Measurements from ENCODE around the gene KIF23. TPM values are rescaled to one million over a fixed set of nuclear protein-coding genes. Genes with fewer than 3 reads are reported as not detected.

Gene KIF23
- polyA plus RNA-seq, 1 donor (not counting 4 experiments of a cell fraction or from before 2014, with no cell fraction given), result 28.8 TPM

DNA sequence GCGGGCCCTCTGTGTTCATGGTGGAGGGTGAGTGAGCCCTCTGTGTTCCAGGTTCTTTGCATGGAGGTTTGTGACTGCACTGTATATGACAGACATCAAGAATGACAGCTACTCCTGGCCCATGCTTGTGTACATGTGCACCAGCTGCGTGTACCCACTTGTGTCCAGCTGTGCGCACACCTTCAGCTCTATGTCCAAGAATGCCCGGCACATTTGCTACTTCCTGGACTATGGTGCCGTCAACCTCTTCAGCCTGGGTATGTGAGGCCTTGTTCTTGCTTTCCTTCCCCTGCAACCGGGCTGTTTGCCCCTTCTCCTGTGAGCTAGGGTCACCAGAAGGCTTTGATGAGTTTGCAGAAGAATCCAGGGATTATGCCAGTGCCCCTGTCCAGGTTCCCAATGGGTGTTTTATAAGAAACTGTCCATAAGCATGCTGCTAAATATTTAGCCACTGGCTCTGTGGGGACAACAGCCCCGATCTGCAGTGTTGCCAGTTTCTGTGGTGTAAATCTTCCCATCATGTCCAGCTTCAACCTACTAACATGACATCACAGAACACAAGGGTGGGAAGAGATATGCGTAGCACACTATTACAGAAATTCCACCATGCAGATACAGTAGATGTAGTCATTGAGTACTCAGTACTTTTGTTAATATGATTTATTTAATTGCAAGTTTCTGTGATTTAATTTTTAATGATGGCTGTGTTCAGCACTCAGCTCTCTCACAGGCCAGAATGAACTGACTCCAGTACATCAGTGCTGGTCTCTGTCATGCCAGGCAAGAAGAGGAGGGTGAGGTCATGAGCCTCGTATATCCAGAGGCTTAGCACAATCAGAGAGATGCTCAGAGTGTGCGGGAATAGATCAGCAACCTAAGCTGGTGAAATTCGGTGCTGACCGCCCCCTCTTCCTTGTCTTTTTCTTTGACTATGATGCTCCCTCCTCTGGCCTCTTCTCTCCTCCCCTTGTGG, 29.2 kb upstream of the KIF23 start:
- H3K79me2 ChIP-seq (ENCODE audit: control insufficient read depth, insufficient read depth, low read length), result no peaks in the 10 kb centered on the region
- H3K4me1 ChIP-seq (ENCODE audit: control insufficient read depth, extremely low read depth, insufficient read depth, low read length), result peaks cover 12% of the 10 kb centered on the region
- H3K36me3 ChIP-seq (ENCODE audit: control insufficient read depth in 2 of 2, extremely low read depth in 1 of 2, insufficient read depth in 2 of 2, low read length in 2 of 2), result no peaks in the 10 kb centered on the region
- no peak overlapping the region for H2AFZ ChIP-seq (ENCODE audit: control insufficient read depth, low read length)
- peaks cover 3% of the 10 kb centered on the region for H3K9me1 ChIP-seq (ENCODE audit: control insufficient read depth, extremely low read depth, insufficient read depth, low read length)
- peaks cover 6% of the 10 kb centered on the region for H3K27me3 ChIP-seq (ENCODE audit: control insufficient read depth, extremely low read depth, insufficient read depth, low read length)
- no peak for DNase-seq (ENCODE audit: low read depth, low spot score)
- H3K4me3 ChIP-seq (ENCODE audit: control insufficient read depth in 2 of 3, extremely low read depth in 1 of 3, insufficient read depth in 2 of 3, low read depth in 1 of 3, low read length in 3 of 3), result no peak overlapping the region
- H3K9ac ChIP-seq (ENCODE audit: control insufficient read depth, extremely low read depth, insufficient read depth, low read length), result no peak overlapping the region
- no peak for FAIRE-seq
- H3K9me3 ChIP-seq (ENCODE audit: control insufficient read depth, low read depth, low read length), result no peaks in the 10 kb centered on the region
- no peak overlapping the region for H3K27ac ChIP-seq (ENCODE audit: control insufficient read depth, insufficient read depth, low read length)
- no peak overlapping the region for H3K4me2 ChIP-seq (ENCODE audit: control insufficient read depth, extremely low read depth, insufficient read depth, low read depth, low read length)
- dilution Hi-C loops (cut with MboI; ENCODE audit: extremely low pct_ligation_motif_present, low sequenced_read_pairs), result no loop called here
- TF ChIP-seq CTCF (optimal IDR thresholded peaks at IDR 0.05 in 1 of 3, IDR thresholded peaks at IDR 0.05 in 1 of 3, conservative IDR thresholded peaks at IDR 0.05 in 1 of 3; ENCODE audit: extremely low read depth in 1 of 3, insufficient read depth in 2 of 3, low read length in 3 of 3), result no peak
- no peak for TF ChIP-seq EZH2 (IDR thresholded peaks at IDR 0.05; ENCODE audit: low read length)
- no peaks in the 10 kb centered on the region for H4K20me1 ChIP-seq (ENCODE audit: control insufficient read depth, extremely low read depth, insufficient read depth, low read length)

GRCh38 chr15:69385831-69386230, 28.3 kb upstream of the KIF23 start:
- peaks cover 17% of the 10 kb centered on the region for H3K4me1 ChIP-seq (ENCODE audit: control insufficient read depth, extremely low read depth, insufficient read depth, low read length)
- H3K4me3 ChIP-seq (ENCODE audit: control insufficient read depth in 2 of 3, extremely low read depth in 1 of 3, insufficient read depth in 2 of 3, low read depth in 1 of 3, low read length in 3 of 3), result no peak overlapping the region
- no peak for FAIRE-seq
- no peak for TF ChIP-seq EZH2 (IDR thresholded peaks at IDR 0.05; ENCODE audit: low read length)
- TF ChIP-seq CTCF (optimal IDR thresholded peaks at IDR 0.05 in 1 of 3, IDR thresholded peaks at IDR 0.05 in 1 of 3, conservative IDR thresholded peaks at IDR 0.05 in 1 of 3; ENCODE audit: extremely low read depth in 1 of 3, insufficient read depth in 2 of 3, low read length in 3 of 3), result no peak
- no peak overlapping the region for H3K4me2 ChIP-seq (ENCODE audit: control insufficient read depth, extremely low read depth, insufficient read depth, low read depth, low read length)
- H3K27me3 ChIP-seq (ENCODE audit: control insufficient read depth, extremely low read depth, insufficient read depth, low read length), result peaks cover 5% of the 10 kb centered on the region
- H3K27ac ChIP-seq (ENCODE audit: control insufficient read depth, insufficient read depth, low read length), result no peak overlapping the region
- H3K9ac ChIP-seq (ENCODE audit: control insufficient read depth, extremely low read depth, insufficient read depth, low read length), result no peak overlapping the region
- DNase-seq (ENCODE audit: low read depth, low spot score), result no peak
- no peaks in the 10 kb centered on the region for H4K20me1 ChIP-seq (ENCODE audit: control insufficient read depth, extremely low read depth, insufficient read depth, low read length)
- H3K36me3 ChIP-seq (ENCODE audit: control insufficient read depth in 2 of 2, extremely low read depth in 1 of 2, insufficient read depth in 2 of 2, low read length in 2 of 2), result no peaks in the 10 kb centered on the region
- H3K79me2 ChIP-seq (ENCODE audit: control insufficient read depth, insufficient read depth, low read length), result no peaks in the 10 kb centered on the region
- dilution Hi-C loops (cut with MboI; ENCODE audit: extremely low pct_ligation_motif_present, low sequenced_read_pairs), result no loop called here
- H3K9me1 ChIP-seq (ENCODE audit: control insufficient read depth, extremely low read depth, insufficient read depth, low read length), result peaks cover 3% of the 10 kb centered on the region
- H2AFZ ChIP-seq (ENCODE audit: control insufficient read depth, low read length), result no peak overlapping the region
- H3K9me3 ChIP-seq (ENCODE audit: control insufficient read depth, low read depth, low read length), result no peaks in the 10 kb centered on the region
